ENCODE results near the gene RXYLT1. TPM values are rescaled to one million over a fixed set of nuclear protein-coding genes. Genes with fewer than 3 reads are reported as not detected.

RXYLT1 gene
- total RNA-seq, 1 donor = 20.7 TPM

DNA sequence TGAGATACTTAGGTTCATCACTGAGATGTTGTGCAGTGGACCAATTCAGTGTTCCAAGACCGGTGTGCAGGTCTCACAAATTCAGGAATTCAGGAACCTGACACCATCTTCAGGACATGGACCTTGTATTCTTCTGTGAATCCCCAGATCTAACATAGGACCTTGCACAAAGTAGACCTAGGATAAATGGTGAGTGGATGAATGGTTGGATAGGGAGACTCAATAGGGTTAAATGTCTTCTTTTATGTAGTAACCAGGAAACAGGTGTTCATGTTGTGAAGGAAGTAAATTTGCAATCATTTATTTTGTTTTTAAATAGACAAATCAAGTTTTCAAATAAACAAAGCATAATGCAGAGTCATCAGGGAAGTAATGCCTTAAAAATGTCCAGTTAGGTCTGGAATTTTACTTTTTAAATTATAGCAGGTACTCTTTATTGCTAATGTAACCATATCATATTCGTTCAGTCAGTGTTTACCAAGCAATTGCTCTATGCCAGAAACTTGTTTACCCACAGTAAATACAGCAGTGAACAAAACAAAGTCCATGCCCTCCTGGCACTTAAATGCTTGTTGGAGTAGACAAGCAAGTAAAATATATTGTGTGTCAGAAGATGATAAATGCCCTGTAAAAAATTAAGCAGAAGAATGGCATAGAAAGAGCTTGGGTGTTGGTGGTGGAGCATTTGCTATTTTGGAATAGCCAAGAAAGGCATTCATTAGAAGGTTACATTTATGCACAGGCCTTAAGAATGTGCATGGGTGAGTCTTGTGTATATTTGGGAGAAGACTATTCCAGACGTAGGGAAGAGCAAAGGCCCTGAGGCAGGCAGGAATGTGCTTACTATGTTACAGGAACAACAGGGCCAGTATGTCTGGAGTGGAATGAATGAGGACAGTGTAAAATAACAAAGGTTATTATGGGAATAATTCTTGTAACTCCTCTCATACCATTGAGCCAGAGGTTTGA lies 26.3 kb downstream of the RXYLT1 start:
- no peak overlapping the region for H3K4me3 ChIP-seq (ENCODE audit: low read depth, low read length)
- DNase-seq (ENCODE audit: low read depth) = no peak
- TF ChIP-seq, protein P1, sequence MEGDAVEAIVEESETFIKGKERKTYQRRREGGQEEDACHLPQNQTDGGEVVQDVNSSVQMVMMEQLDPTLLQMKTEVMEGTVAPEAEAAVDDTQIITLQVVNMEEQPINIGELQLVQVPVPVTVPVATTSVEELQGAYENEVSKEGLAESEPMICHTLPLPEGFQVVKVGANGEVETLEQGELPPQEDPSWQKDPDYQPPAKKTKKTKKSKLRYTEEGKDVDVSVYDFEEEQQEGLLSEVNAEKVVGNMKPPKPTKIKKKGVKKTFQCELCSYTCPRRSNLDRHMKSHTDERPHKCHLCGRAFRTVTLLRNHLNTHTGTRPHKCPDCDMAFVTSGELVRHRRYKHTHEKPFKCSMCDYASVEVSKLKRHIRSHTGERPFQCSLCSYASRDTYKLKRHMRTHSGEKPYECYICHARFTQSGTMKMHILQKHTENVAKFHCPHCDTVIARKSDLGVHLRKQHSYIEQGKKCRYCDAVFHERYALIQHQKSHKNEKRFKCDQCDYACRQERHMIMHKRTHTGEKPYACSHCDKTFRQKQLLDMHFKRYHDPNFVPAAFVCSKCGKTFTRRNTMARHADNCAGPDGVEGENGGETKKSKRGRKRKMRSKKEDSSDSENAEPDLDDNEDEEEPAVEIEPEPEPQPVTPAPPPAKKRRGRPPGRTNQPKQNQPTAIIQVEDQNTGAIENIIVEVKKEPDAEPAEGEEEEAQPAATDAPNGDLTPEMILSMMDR (IDR thresholded peaks at IDR 0.05; ENCODE audit: insufficient read depth, low read depth, low read length) = no peak

- no peak overlapping the region for H3K4me3 ChIP-seq (ENCODE audit: low read depth, low read length)
- DNase-seq (ENCODE audit: low read depth) = peak; percentile 72
- TF ChIP-seq, protein P1 (IDR thresholded peaks at IDR 0.05; ENCODE audit: insufficient read depth, low read depth, low read length) = no peak
Observed at GRCh38 chr12:63808631-63809030, 28.9 kb downstream of the RXYLT1 start.

GRCh38 chr12:63809566-63809965 lies 29.9 kb downstream of the RXYLT1 start:
- TF ChIP-seq, protein P1 (IDR thresholded peaks at IDR 0.05; ENCODE audit: insufficient read depth, low read depth, low read length) = no peak
- no peak overlapping the region for H3K4me3 ChIP-seq (ENCODE audit: low read depth, low read length)
- DNase-seq (ENCODE audit: low read depth) = no peak

- H3K4me3 ChIP-seq (ENCODE audit: low read depth, low read length) = no peak overlapping the region
- TF ChIP-seq, protein P1 (IDR thresholded peaks at IDR 0.05; ENCODE audit: insufficient read depth, low read depth, low read length) = no peak
- DNase-seq (ENCODE audit: low read depth) = no peak
Observed at GRCh38 chr12:63811334-63811733, 31.6 kb downstream of the RXYLT1 start.

GRCh38 chr12:63811755-63812154 lies 32.0 kb downstream of the RXYLT1 start:
- no peak for DNase-seq (ENCODE audit: low read depth)
- TF ChIP-seq, protein P1 (IDR thresholded peaks at IDR 0.05; ENCODE audit: insufficient read depth, low read depth, low read length) = no peak
- no peak overlapping the region for H3K4me3 ChIP-seq (ENCODE audit: low read depth, low read length)

- TF ChIP-seq, protein P1 (IDR thresholded peaks at IDR 0.05; ENCODE audit: insufficient read depth, low read depth, low read length) = no peak
- H3K4me3 ChIP-seq (ENCODE audit: low read depth, low read length) = no peak overlapping the region
- DNase-seq (ENCODE audit: low read depth) = no peak
Observed at GRCh38 chr12:63814146-63814772, 34.5 kb downstream of the RXYLT1 start.
